HL-60 (cell line): ENCODE results near the gene PKNOX1.

Source experiments
- POLR2AphosphoS5 ChIP-seq: IDR thresholded peaks from 2 replicates; pipeline ENCODE4 v1.6.1; 2012; ENCODE audit warnings: low read depth
- TF ChIP-seq, protein P1 (sequence below): IDR thresholded peaks from one replicate; pipeline ENCODE4 v1.5.1; 2011; ENCODE audit warnings: low read length, control low read depth, inconsistent platforms; ENCODE audit not compliant: insufficient read depth

DNA sequence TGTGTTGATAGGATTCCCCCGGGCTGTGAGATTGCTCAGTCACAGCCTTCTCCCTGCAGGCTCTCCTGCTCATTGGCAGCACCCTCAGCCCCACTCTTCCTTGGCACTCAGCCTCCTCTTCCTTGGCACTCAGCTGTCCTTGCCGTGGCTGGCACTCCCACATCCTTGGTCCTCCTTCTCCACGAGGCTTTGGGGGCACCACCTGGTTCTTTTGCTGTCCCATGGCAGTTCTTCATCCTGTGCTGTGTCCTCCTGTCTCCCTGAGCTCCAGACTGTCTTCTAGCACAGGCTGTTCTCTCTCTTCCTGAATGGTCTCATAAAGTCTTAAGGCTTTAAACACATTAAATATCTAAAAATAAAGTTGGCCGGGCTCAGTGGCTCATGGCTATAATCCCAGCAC lies 27.0 kb downstream of the PKNOX1 start:
- TF ChIP-seq POLR2AphosphoS5, result no peak
- TF ChIP-seq, protein P1, sequence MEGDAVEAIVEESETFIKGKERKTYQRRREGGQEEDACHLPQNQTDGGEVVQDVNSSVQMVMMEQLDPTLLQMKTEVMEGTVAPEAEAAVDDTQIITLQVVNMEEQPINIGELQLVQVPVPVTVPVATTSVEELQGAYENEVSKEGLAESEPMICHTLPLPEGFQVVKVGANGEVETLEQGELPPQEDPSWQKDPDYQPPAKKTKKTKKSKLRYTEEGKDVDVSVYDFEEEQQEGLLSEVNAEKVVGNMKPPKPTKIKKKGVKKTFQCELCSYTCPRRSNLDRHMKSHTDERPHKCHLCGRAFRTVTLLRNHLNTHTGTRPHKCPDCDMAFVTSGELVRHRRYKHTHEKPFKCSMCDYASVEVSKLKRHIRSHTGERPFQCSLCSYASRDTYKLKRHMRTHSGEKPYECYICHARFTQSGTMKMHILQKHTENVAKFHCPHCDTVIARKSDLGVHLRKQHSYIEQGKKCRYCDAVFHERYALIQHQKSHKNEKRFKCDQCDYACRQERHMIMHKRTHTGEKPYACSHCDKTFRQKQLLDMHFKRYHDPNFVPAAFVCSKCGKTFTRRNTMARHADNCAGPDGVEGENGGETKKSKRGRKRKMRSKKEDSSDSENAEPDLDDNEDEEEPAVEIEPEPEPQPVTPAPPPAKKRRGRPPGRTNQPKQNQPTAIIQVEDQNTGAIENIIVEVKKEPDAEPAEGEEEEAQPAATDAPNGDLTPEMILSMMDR, result no peak
